SKM-1 (cell line): ENCODE results near the gene ARID4A.
"Not testable (repeated sequence)": the region's sequence is repeated elsewhere in the genome, so short reads cannot be mapped to it uniquely, and the experiment has no call there.

ENCODE experiments used
- DNase-seq: peaks from one replicate; lab custom pipeline; 2025; ENCODE audit not compliant: unreplicated experiment; lab: John Stamatoyannopoulos, UW

The ARID4A gene

GRCh38 chr14:58298477-58299400 lies at the start of gene ARID4A:
TSS of gene ARID4A (plus strand) at chr14:58298555. CDS start at chr14:58299855, 1,300 bp downstream.
- DNase-seq: no peak

GRCh38 chr14:58249611-58250010 lies 48.7 kb upstream of the ARID4A start:
- no peak for DNase-seq

- DNase-seq: no peak
These were observed 40.2 kb upstream of the ARID4A start for GRCh38 chr14:58258156-58258555.

- not testable (repeated sequence) for DNase-seq
These were observed 36.4 kb upstream of the ARID4A start for GRCh38 chr14:58262005-58262404.

GRCh38 chr14:58265401-58265800 lies 33.0 kb upstream of the ARID4A start:
- no peak for DNase-seq

GRCh38 chr14:58270628-58271027 lies 27.7 kb upstream of the ARID4A start:
- DNase-seq: no peak

- DNase-seq: no peak
These were observed 25.6 kb upstream of the ARID4A start for GRCh38 chr14:58272588-58273372.

GRCh38 chr14:58274881-58275280 lies 23.5 kb upstream of the ARID4A start:
- DNase-seq: no peak

GRCh38 chr14:58275527-58276190 lies 22.7 kb upstream of the ARID4A start:
- DNase-seq: no peak

- no peak for DNase-seq
These were observed 22.1 kb upstream of the ARID4A start for GRCh38 chr14:58276208-58276607.

- no peak for DNase-seq
These were observed 20.2 kb upstream of the ARID4A start for GRCh38 chr14:58278177-58278576.

- DNase-seq: no peak
These were observed 17.2 kb upstream of the ARID4A start for GRCh38 chr14:58280954-58281787.

- no peak for DNase-seq
These were observed 16.4 kb upstream of the ARID4A start for GRCh38 chr14:58281969-58282368.

GRCh38 chr14:58282925-58283593 lies 15.3 kb upstream of the ARID4A start:
- DNase-seq: no peak

- no peak for DNase-seq
These were observed 14.6 kb upstream of the ARID4A start for GRCh38 chr14:58283730-58284129.

GRCh38 chr14:58285132-58285531 lies 13.2 kb upstream of the ARID4A start:
- no peak for DNase-seq

GRCh38 chr14:58287607-58288042 lies 10.7 kb upstream of the ARID4A start:
- DNase-seq: no peak

GRCh38 chr14:58288106-58288792 lies 10.1 kb upstream of the ARID4A start:
- DNase-seq: no peak

GRCh38 chr14:58291646-58292045 lies 6.7 kb upstream of the ARID4A start:
- no peak for DNase-seq
